ENCODE data around the gene MFAP3L.

DNA sequence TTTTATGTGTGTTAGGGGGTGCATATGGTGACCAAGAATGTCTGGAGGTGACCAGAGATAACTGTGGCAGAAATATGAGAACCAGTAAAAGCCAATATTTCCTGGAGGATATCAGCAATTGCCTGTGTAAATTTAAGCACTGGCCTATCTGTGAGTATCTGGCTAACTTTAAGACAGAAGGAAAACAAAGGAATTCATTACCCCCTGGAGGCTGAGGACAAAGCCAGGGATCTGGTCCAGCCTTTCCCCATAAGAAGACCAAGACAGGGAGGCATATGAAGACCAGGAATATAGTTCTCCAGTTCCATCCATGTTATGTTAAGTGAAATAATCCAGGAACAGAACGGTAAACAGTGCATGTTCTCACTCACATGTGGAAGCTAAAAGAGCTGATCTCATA, 49.2 kb downstream of the MFAP3L start:
- TF ChIP-seq, protein P1, sequence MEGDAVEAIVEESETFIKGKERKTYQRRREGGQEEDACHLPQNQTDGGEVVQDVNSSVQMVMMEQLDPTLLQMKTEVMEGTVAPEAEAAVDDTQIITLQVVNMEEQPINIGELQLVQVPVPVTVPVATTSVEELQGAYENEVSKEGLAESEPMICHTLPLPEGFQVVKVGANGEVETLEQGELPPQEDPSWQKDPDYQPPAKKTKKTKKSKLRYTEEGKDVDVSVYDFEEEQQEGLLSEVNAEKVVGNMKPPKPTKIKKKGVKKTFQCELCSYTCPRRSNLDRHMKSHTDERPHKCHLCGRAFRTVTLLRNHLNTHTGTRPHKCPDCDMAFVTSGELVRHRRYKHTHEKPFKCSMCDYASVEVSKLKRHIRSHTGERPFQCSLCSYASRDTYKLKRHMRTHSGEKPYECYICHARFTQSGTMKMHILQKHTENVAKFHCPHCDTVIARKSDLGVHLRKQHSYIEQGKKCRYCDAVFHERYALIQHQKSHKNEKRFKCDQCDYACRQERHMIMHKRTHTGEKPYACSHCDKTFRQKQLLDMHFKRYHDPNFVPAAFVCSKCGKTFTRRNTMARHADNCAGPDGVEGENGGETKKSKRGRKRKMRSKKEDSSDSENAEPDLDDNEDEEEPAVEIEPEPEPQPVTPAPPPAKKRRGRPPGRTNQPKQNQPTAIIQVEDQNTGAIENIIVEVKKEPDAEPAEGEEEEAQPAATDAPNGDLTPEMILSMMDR (IDR thresholded peaks at IDR 0.05) = no peak
- TF ChIP-seq EP300 (IDR thresholded peaks at IDR 0.05) (no peak), POLR2AphosphoS5 (IDR thresholded peaks at IDR 0.05) (no peak)

All from stomach (tissue), 4 donors.